ENCODE results near the gene DLGAP1. TPM values are rescaled to one million over a fixed set of nuclear protein-coding genes. Genes with fewer than 3 reads are reported as not detected.

Gene DLGAP1
- total RNA-seq, 1 experiment from 2014 or later, result 23.2 TPM

DNA sequence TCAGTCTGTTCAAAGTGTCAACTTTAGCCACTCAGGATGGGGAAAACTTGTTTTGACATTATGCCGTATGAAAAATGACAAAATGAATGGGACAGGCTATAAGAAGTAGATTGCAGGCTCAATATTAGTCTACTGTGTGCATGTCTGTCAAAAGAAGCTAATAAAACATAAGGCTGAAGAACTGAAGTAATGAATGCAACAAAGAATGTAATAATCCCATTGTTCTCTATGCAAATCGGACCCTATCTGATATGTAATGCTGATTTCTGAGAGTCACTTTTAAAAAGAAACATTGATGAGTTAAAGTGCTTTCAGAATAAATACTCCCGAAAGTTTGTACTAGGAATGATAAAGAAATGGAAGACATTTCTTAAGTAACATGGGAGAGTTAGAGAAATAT is 172.2 kb downstream of the DLGAP1 start:
- Histone ChIP-seq H3K4me2 (ENCODE audit: insufficient read depth, insufficient read length, low read length) (no peak overlapping the region), H3K27ac (ENCODE audit: insufficient read length, low read depth, low read length) (no peak overlapping the region), H4K20me1 (ENCODE audit: control insufficient read depth, insufficient read depth, insufficient read length) (no peaks in the 10 kb centered on the region), H2BK15ac (ENCODE audit: low read depth, low read length) (no peak overlapping the region), H3K27me3 (ENCODE audit: insufficient read depth, low read length) (no peaks in the 10 kb centered on the region), H4K8ac (replicated peaks; ENCODE audit: insufficient read length, low read depth, low read length) (no peak overlapping the region), H3K4ac (ENCODE audit: low read depth, low read length) (no peak overlapping the region), H3K79me1 (ENCODE audit: insufficient read depth, low read depth, low read length, poor library complexity, severe bottlenecking) (no peaks in the 10 kb centered on the region), H2AFZ (ENCODE audit: low read length) (no peak overlapping the region), H3K18ac (ENCODE audit: insufficient read length, low read depth, low read length) (no peak overlapping the region), H3K79me2 (ENCODE audit: insufficient read depth, low read length) (no peaks in the 10 kb centered on the region), H2BK20ac (ENCODE audit: low read depth, low read length, poor library complexity, severe bottlenecking) (no peak overlapping the region), H2AK5ac (ENCODE audit: insufficient read length, low read length) (no peak overlapping the region), H3K56ac (ENCODE audit: insufficient read length, low read depth, low read length) (no peak overlapping the region), H3K23me2 (ENCODE audit: insufficient read length, low read depth, low read length, poor library complexity, severe bottlenecking) (no peaks in the 10 kb centered on the region), H3K23ac (ENCODE audit: insufficient read length, low read depth, low read length) (no peak overlapping the region), H2BK12ac (ENCODE audit: insufficient read length, low read depth, low read length) (no peak overlapping the region), H4K91ac (ENCODE audit: insufficient read length, low read depth, low read length) (no peak overlapping the region), H3K14ac (ENCODE audit: insufficient read depth, low read length) (no peak overlapping the region), H2BK120ac (ENCODE audit: low read depth, low read length, poor library complexity, severe bottlenecking) (no peak overlapping the region), H2BK5ac (ENCODE audit: insufficient read length, low read length) (no peak overlapping the region), H3T11ph (ENCODE audit: low read length) (no peak overlapping the region), H3K4me1 (ENCODE audit: insufficient read depth, low read length) (peaks cover 8% of the 10 kb centered on the region), H4K5ac (ENCODE audit: insufficient read length, low read depth, low read length) (no peak overlapping the region), H3K9ac (ENCODE audit: extremely low read depth, insufficient read length, low read length) (no peak overlapping the region), H3K9me3 (ENCODE audit: control insufficient read depth, low read depth, low read length) (no peaks in the 10 kb centered on the region)
- DNase-seq, result no peak
- no peak overlapping the region for H3K27ac Mint-ChIP-seq
- peaks cover 0 to 2% (median 0%) of the 10 kb centered on the region in 3 experiments; a peak in 1 of 7 replicates for H3K36me3 Mint-ChIP-seq (ENCODE audit: insufficient read depth in 1 of 3, low read depth in 3 of 3)
- no peaks in the 10 kb centered on the region for H3K27me3 Mint-ChIP-seq (ENCODE audit: low read depth)
- peaks cover 0 to 3% of the 10 kb centered on the region in 2 experiments; a peak in 1 of 5 replicates for H3K9me3 Mint-ChIP-seq
- TF ChIP-seq, protein P1, sequence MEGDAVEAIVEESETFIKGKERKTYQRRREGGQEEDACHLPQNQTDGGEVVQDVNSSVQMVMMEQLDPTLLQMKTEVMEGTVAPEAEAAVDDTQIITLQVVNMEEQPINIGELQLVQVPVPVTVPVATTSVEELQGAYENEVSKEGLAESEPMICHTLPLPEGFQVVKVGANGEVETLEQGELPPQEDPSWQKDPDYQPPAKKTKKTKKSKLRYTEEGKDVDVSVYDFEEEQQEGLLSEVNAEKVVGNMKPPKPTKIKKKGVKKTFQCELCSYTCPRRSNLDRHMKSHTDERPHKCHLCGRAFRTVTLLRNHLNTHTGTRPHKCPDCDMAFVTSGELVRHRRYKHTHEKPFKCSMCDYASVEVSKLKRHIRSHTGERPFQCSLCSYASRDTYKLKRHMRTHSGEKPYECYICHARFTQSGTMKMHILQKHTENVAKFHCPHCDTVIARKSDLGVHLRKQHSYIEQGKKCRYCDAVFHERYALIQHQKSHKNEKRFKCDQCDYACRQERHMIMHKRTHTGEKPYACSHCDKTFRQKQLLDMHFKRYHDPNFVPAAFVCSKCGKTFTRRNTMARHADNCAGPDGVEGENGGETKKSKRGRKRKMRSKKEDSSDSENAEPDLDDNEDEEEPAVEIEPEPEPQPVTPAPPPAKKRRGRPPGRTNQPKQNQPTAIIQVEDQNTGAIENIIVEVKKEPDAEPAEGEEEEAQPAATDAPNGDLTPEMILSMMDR (conservative IDR thresholded peaks at IDR 0.05), result no peak
- no peak overlapping the region for H3K4me3 Mint-ChIP-seq
- WGBS (ENCODE audit: extremely low coverage, insufficient read length, low lambda C conversion rate), result no CpG with 5 or more reads among the region's 3 CpGs
- H3K4me1 Mint-ChIP-seq, result peaks cover 19 to 24% of the 10 kb centered on the region in 2 experiments
